Dendritic cell treated with granulocyte-macrophage colony-stimulating factor and Interleukin-4, amounts not matched to agents 40 ng/mL and 50 ng/mL, for 4 days (primary cell): ENCODE data around the gene AOC2.
"Not testable (repeated sequence)": the region's sequence is repeated elsewhere in the genome, so short reads cannot be mapped to it uniquely, and the experiment has no call there.

Experiments used
- H3K27ac Mint-ChIP-seq: one replicate; pipeline ENCODE4 v1.8.0; 2022; ENCODE audit warnings: mild to moderate bottlenecking, mixed read lengths
- H3K27me3 Mint-ChIP-seq: one replicate; pipeline ENCODE4 v1.8.0; 2022; ENCODE audit warnings: mild to moderate bottlenecking, mixed read lengths
- H3K36me3 Mint-ChIP-seq: one replicate; pipeline ENCODE4 v1.8.0; 2022; ENCODE audit warnings: low read depth, mixed read lengths
- H3K4me1 Mint-ChIP-seq: one replicate; pipeline ENCODE4 v1.8.0; 2022; ENCODE audit warnings: low read depth, mixed read lengths
- H3K4me3 Mint-ChIP-seq: one replicate; pipeline ENCODE4 v1.8.0; 2022; ENCODE audit warnings: mild to moderate bottlenecking, moderate library complexity, mixed read lengths
- H3K9me3 Mint-ChIP-seq: one replicate; pipeline ENCODE4 v1.8.0; 2022; ENCODE audit warnings: mixed read lengths
- intact Hi-C: fragments of 100-400 bp; cut with micrococcal nuclease; formaldehyde crosslinking; loops from one replicate; pipeline ENCODE4 v1.15.0; 2022

The AOC2 gene

GRCh38 chr17:42853968-42854790 is 9.8 kb downstream of the AOC2 start:
- H3K4me3 Mint-ChIP-seq = no peak overlapping the region
- H3K4me1 Mint-ChIP-seq = peaks cover 18% of the 10 kb centered on the region
- no peak overlapping the region for H3K27ac Mint-ChIP-seq
- intact Hi-C loops = no loop called here
- no peaks in the 10 kb centered on the region for H3K36me3 Mint-ChIP-seq
- H3K9me3 Mint-ChIP-seq = no peaks in the 10 kb centered on the region
- peaks cover 8% of the 10 kb centered on the region for H3K27me3 Mint-ChIP-seq

- Mint-ChIP-seq H3K4me3 (no peak overlapping the region), H3K27ac (no peak overlapping the region), H3K36me3 (no peaks in the 10 kb centered on the region), H3K4me1 (peaks cover 18% of the 10 kb centered on the region), H3K27me3 (peaks cover 6% of the 10 kb centered on the region), H3K9me3 (no peaks in the 10 kb centered on the region)
- intact Hi-C loops = no loop called here
Observed at GRCh38 chr17:42855048-42855596, 10.7 kb downstream of the AOC2 start.

GRCh38 chr17:42856093-42856492 is 11.7 kb downstream of the AOC2 start:
- H3K4me1 Mint-ChIP-seq = peaks cover 18% of the 10 kb centered on the region
- H3K9me3 Mint-ChIP-seq, intact Hi-C loops, H3K4me3 Mint-ChIP-seq, H3K27ac Mint-ChIP-seq, H3K36me3 Mint-ChIP-seq, H3K27me3 Mint-ChIP-seq: not testable (repeated sequence)

GRCh38 chr17:42856516-42856915 is 12.1 kb downstream of the AOC2 start:
- H3K4me1 Mint-ChIP-seq = peaks cover 18% of the 10 kb centered on the region
- H3K9me3 Mint-ChIP-seq, H3K4me3 Mint-ChIP-seq, H3K27ac Mint-ChIP-seq, intact Hi-C loops, H3K27me3 Mint-ChIP-seq, H3K36me3 Mint-ChIP-seq: not testable (repeated sequence)

GRCh38 chr17:42857389-42857788 is 13.0 kb downstream of the AOC2 start:
- no peaks in the 10 kb centered on the region for H3K36me3 Mint-ChIP-seq
- H3K27me3 Mint-ChIP-seq = peaks cover 3% of the 10 kb centered on the region
- no peak overlapping the region for H3K27ac Mint-ChIP-seq
- H3K9me3 Mint-ChIP-seq = no peaks in the 10 kb centered on the region
- no peak overlapping the region for H3K4me3 Mint-ChIP-seq
- peaks cover 18% of the 10 kb centered on the region for H3K4me1 Mint-ChIP-seq
- intact Hi-C loops = no loop called here

- H3K9me3 Mint-ChIP-seq = peaks cover 7% of the 10 kb centered on the region
- no peaks in the 10 kb centered on the region for H3K4me1 Mint-ChIP-seq
- no peak overlapping the region for H3K27ac Mint-ChIP-seq
- no peaks in the 10 kb centered on the region for H3K36me3 Mint-ChIP-seq
- H3K4me3 Mint-ChIP-seq = no peak overlapping the region
- intact Hi-C loops = no loop called here
- H3K27me3 Mint-ChIP-seq = peaks cover 7% of the 10 kb centered on the region
Observed at GRCh38 chr17:42865638-42866094, 21.3 kb downstream of the AOC2 start.

- Mint-ChIP-seq H3K4me1 (no peaks in the 10 kb centered on the region), H3K4me3 (no peak overlapping the region), H3K27ac (no peak overlapping the region), H3K27me3 (peaks cover 7% of the 10 kb centered on the region), H3K36me3 (no peaks in the 10 kb centered on the region), H3K9me3 (peaks cover 9% of the 10 kb centered on the region)
- intact Hi-C loops = no loop called here
Observed at GRCh38 chr17:42866216-42866615, 21.8 kb downstream of the AOC2 start.

GRCh38 chr17:42866631-42867575 is 22.5 kb downstream of the AOC2 start:
- Mint-ChIP-seq H3K36me3 (no peaks in the 10 kb centered on the region), H3K27me3 (peaks cover 7% of the 10 kb centered on the region), H3K9me3 (peaks cover 9% of the 10 kb centered on the region), H3K4me1 (peaks cover 5% of the 10 kb centered on the region), H3K27ac (no peak overlapping the region), H3K4me3 (no peak overlapping the region)
- intact Hi-C loops = no loop called here

- intact Hi-C loops, H3K36me3 Mint-ChIP-seq, H3K27me3 Mint-ChIP-seq, H3K27ac Mint-ChIP-seq, H3K4me3 Mint-ChIP-seq, H3K4me1 Mint-ChIP-seq, H3K9me3 Mint-ChIP-seq: not testable (repeated sequence)
Observed at GRCh38 chr17:42867694-42868261, 23.4 kb downstream of the AOC2 start.

- peaks cover 8% of the 10 kb centered on the region for H3K27me3 Mint-ChIP-seq
- no peak overlapping the region for H3K27ac Mint-ChIP-seq
- no peaks in the 10 kb centered on the region for H3K36me3 Mint-ChIP-seq
- H3K4me3 Mint-ChIP-seq = no peak overlapping the region
- peaks cover 5% of the 10 kb centered on the region for H3K4me1 Mint-ChIP-seq
- intact Hi-C loops = no loop called here
- peaks cover 9% of the 10 kb centered on the region for H3K9me3 Mint-ChIP-seq
Observed at GRCh38 chr17:42868338-42868737, 24.0 kb downstream of the AOC2 start.

GRCh38 chr17:42871647-42872046 is 27.3 kb downstream of the AOC2 start:
- peaks cover 5% of the 10 kb centered on the region for H3K27me3 Mint-ChIP-seq
- H3K4me1 Mint-ChIP-seq = peaks cover 5% of the 10 kb centered on the region
- no peak overlapping the region for H3K27ac Mint-ChIP-seq
- peaks cover 9% of the 10 kb centered on the region for H3K9me3 Mint-ChIP-seq
- H3K36me3 Mint-ChIP-seq = no peaks in the 10 kb centered on the region
- no peak overlapping the region for H3K4me3 Mint-ChIP-seq
- intact Hi-C loops = no loop called here

- no peaks in the 10 kb centered on the region for H3K36me3 Mint-ChIP-seq
- H3K4me1 Mint-ChIP-seq = peaks cover 5% of the 10 kb centered on the region
- H3K9me3 Mint-ChIP-seq = peaks cover 9% of the 10 kb centered on the region
- peaks cover 5% of the 10 kb centered on the region for H3K27me3 Mint-ChIP-seq
- H3K4me3 Mint-ChIP-seq = no peak overlapping the region
- H3K27ac Mint-ChIP-seq = no peak overlapping the region
- intact Hi-C loops = no loop called here
Observed at GRCh38 chr17:42872251-42872965, 28.0 kb downstream of the AOC2 start.

GRCh38 chr17:42873315-42873714 is 28.9 kb downstream of the AOC2 start:
- H3K4me1 Mint-ChIP-seq = peaks cover 5% of the 10 kb centered on the region
- no peak overlapping the region for H3K4me3 Mint-ChIP-seq
- H3K27me3 Mint-ChIP-seq = peaks cover 13% of the 10 kb centered on the region
- H3K9me3 Mint-ChIP-seq = peaks cover 9% of the 10 kb centered on the region
- H3K27ac Mint-ChIP-seq = no peak overlapping the region
- no peaks in the 10 kb centered on the region for H3K36me3 Mint-ChIP-seq
- intact Hi-C loops = no loop called here
